SK-N-DZ (cell line): Measurements from ENCODE around the gene KCNIP2.

Experiments
- DNase-seq: peaks from one replicate; pipeline ENCODE4 v3.0.0-alpha.2; 2015; ENCODE audit warnings: low spot score

Gene KCNIP2

GRCh38 chr10:101782811-101783735 lies 60.5 kb downstream of the KCNIP2 start, which contains the start of gene NPM3:
Gene NPM3 (minus strand): TSS chr10:101783446. CDS start chr10:101783390, 56 bp downstream.
- DNase-seq: peak; percentile 85

- DNase-seq: no peak
Observed at GRCh38 chr10:101781984-101782810, 61.4 kb downstream of the KCNIP2 start.

GRCh38 chr10:101781655-101781983 lies 62.0 kb downstream of the KCNIP2 start:
- no peak for DNase-seq

- peak; percentile 62 for DNase-seq
Observed at GRCh38 chr10:101780818-101781654, 62.6 kb downstream of the KCNIP2 start.

GRCh38 chr10:101780187-101780817 lies 63.3 kb downstream of the KCNIP2 start:
- DNase-seq: no peak

GRCh38 chr10:101779544-101780186 lies 63.9 kb downstream of the KCNIP2 start:
- no peak for DNase-seq

GRCh38 chr10:101778781-101779543 lies 64.6 kb downstream of the KCNIP2 start:
- no peak for DNase-seq

- no peak for DNase-seq
Observed at GRCh38 chr10:101778151-101778780, 65.3 kb downstream of the KCNIP2 start.

GRCh38 chr10:101777619-101778145 lies 65.9 kb downstream of the KCNIP2 start:
- no peak for DNase-seq

- no peak for DNase-seq
Observed at GRCh38 chr10:101776161-101776817, 67.3 kb downstream of the KCNIP2 start.
